Measurements from ENCODE around the gene OPRPN.

DNA sequence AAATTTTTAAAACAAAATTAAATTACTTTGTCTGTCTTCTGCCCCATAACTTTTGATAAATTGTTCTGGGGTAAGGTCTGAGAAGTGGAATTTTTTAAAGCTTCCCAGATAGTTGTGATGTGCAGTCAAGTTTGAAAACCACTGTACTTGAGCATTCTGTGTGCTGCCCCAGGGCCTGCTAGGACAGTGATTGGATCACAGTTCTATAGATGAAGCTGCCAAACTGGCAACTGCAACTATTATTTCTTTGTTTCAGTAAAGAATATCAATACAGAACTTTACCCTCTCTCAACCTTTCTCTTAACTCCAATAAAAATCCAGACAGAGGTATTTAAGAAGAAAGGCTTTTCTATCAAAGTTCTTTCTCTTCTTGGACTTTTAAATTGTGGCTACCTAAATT is at the start of gene OPRPN:
- TF ChIP-seq, protein P1, sequence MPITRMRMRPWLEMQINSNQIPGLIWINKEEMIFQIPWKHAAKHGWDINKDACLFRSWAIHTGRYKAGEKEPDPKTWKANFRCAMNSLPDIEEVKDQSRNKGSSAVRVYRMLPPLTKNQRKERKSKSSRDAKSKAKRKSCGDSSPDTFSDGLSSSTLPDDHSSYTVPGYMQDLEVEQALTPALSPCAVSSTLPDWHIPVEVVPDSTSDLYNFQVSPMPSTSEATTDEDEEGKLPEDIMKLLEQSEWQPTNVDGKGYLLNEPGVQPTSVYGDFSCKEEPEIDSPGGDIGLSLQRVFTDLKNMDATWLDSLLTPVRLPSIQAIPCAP (CRISPR knock-in tag; IDR thresholded peaks at IDR 0.05): no peak
- TF ChIP-seq, protein P2, sequence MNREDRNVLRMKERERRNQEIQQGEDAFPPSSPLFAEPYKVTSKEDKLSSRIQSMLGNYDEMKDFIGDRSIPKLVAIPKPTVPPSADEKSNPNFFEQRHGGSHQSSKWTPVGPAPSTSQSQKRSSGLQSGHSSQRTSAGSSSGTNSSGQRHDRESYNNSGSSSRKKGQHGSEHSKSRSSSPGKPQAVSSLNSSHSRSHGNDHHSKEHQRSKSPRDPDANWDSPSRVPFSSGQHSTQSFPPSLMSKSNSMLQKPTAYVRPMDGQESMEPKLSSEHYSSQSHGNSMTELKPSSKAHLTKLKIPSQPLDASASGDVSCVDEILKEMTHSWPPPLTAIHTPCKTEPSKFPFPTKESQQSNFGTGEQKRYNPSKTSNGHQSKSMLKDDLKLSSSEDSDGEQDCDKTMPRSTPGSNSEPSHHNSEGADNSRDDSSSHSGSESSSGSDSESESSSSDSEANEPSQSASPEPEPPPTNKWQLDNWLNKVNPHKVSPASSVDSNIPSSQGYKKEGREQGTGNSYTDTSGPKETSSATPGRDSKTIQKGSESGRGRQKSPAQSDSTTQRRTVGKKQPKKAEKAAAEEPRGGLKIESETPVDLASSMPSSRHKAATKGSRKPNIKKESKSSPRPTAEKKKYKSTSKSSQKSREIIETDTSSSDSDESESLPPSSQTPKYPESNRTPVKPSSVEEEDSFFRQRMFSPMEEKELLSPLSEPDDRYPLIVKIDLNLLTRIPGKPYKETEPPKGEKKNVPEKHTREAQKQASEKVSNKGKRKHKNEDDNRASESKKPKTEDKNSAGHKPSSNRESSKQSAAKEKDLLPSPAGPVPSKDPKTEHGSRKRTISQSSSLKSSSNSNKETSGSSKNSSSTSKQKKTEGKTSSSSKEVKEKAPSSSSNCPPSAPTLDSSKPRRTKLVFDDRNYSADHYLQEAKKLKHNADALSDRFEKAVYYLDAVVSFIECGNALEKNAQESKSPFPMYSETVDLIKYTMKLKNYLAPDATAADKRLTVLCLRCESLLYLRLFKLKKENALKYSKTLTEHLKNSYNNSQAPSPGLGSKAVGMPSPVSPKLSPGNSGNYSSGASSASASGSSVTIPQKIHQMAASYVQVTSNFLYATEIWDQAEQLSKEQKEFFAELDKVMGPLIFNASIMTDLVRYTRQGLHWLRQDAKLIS (CRISPR knock-in tag; IDR thresholded peaks at IDR 0.05; ENCODE audit: borderline replicate concordance): no peak
- TF ChIP-seq, protein P3, sequence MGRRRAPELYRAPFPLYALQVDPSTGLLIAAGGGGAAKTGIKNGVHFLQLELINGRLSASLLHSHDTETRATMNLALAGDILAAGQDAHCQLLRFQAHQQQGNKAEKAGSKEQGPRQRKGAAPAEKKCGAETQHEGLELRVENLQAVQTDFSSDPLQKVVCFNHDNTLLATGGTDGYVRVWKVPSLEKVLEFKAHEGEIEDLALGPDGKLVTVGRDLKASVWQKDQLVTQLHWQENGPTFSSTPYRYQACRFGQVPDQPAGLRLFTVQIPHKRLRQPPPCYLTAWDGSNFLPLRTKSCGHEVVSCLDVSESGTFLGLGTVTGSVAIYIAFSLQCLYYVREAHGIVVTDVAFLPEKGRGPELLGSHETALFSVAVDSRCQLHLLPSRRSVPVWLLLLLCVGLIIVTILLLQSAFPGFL (CRISPR knock-in tag; IDR thresholded peaks at IDR 0.05; ENCODE audit: borderline replicate concordance): no peak
- TF ChIP-seq, protein P4, sequence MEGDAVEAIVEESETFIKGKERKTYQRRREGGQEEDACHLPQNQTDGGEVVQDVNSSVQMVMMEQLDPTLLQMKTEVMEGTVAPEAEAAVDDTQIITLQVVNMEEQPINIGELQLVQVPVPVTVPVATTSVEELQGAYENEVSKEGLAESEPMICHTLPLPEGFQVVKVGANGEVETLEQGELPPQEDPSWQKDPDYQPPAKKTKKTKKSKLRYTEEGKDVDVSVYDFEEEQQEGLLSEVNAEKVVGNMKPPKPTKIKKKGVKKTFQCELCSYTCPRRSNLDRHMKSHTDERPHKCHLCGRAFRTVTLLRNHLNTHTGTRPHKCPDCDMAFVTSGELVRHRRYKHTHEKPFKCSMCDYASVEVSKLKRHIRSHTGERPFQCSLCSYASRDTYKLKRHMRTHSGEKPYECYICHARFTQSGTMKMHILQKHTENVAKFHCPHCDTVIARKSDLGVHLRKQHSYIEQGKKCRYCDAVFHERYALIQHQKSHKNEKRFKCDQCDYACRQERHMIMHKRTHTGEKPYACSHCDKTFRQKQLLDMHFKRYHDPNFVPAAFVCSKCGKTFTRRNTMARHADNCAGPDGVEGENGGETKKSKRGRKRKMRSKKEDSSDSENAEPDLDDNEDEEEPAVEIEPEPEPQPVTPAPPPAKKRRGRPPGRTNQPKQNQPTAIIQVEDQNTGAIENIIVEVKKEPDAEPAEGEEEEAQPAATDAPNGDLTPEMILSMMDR (IDR thresholded peaks at IDR 0.05): no peak
- TF ChIP-seq ZNF121 (CRISPR knock-in tag; IDR thresholded peaks at IDR 0.05) (no peak), MYBL2 (CRISPR knock-in tag; IDR thresholded peaks at IDR 0.05) (no peak), RELA (CRISPR knock-in tag; IDR thresholded peaks at IDR 0.05; ENCODE audit: borderline replicate concordance) (no peak)
